Anterior cingulate cortex (tissue), 58 donors: ENCODE results near the gene MLNR.

Experiments
- DNase-seq, 58 donors: peaks; one replicate each; lab custom pipeline; 2025; lab: John Stamatoyannopoulos, UW

The MLNR gene

DNA sequence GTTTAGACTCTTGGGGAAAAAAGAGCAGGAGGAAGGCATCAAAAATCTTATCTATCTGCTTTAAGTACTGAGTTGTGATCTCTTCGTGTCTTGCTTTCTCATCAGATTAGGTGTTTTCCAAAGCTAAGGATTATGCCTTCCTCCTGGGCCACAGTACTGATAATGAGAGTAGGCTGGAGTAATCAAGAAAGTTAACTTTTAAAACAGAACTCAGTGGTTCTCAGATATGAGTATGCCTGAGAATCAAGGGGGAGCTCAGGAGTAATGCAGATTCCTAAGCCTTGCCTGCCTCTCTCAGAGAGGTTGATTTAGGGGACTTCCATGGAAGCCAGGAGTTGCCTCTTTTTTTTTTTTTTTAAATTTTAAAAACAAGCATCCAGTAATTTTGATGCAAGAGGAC is 51.1 kb downstream of the MLNR start:
- DNase-seq: no peak
